Measurements from ENCODE around the gene PLEKHG5. TPM values are rescaled to one million over a fixed set of nuclear protein-coding genes. Genes with fewer than 3 reads are reported as not detected.

The PLEKHG5 gene
- polyA plus RNA-seq, 3 donors, result 0.03 TPM; not detected in 2

- H3K4me1 ChIP-seq (ENCODE audit: control insufficient read depth in 1 of 2, insufficient read depth in 2 of 2, low read length in 2 of 2), result no peaks in the 10 kb centered on the region
- H2AFZ ChIP-seq (ENCODE audit: insufficient read depth, low read depth, low read length, poor library complexity, severe bottlenecking), result no peak overlapping the region
- no peaks in the 10 kb centered on the region for H3K36me3 Mint-ChIP-seq
- H3K27me3 Mint-ChIP-seq (ENCODE audit: low read depth in 3 of 3), result peaks cover 73 to 97% (median 75%) of the 10 kb centered on the region in 3 donors
- DNase-seq, result no peak
- peaks cover 0 to 12% of the 10 kb centered on the region in 2 donors for H3K9me3 ChIP-seq (replicated peaks in 1 of 2; ENCODE audit: control insufficient read depth in 1 of 2, insufficient read depth in 1 of 2, low read length in 2 of 2)
- 80% methylated on average over 3 of the region's 8 CpGs for WGBS (ENCODE audit: insufficient coverage)
- H3K36me3 ChIP-seq (replicated peaks in 1 of 2; ENCODE audit: control insufficient read depth in 1 of 2, insufficient read depth in 2 of 2, low read length in 2 of 2), result no peaks in the 10 kb centered on the region
- intact Hi-C loops (cut with micrococcal nuclease), result no loop called here
- H3K4me3 ChIP-seq (replicated peaks in 1 of 3; ENCODE audit: low read depth in 2 of 3, low read length in 3 of 3), result no peak overlapping the region
- H3K27ac Mint-ChIP-seq, result peak overlapping the region in 1 of 7 donors; percentile 29
- no peak for TF ChIP-seq CTCF (IDR thresholded peaks at IDR 0.05)
- H3K79me2 ChIP-seq (ENCODE audit: insufficient read depth, low read length), result no peaks in the 10 kb centered on the region
- no peak overlapping the region for H3K4me2 ChIP-seq (replicated peaks; ENCODE audit: extremely low read depth, low read length, poor library complexity, severe bottlenecking)
- H3K4me1 Mint-ChIP-seq, result peaks cover 7% of the 10 kb centered on the region
- H3K9me3 Mint-ChIP-seq, result peaks cover 0 to 7% (median 2%) of the 10 kb centered on the region in 7 donors
- H4K20me1 ChIP-seq (ENCODE audit: insufficient read depth, low read length), result no peaks in the 10 kb centered on the region
- H3K9ac ChIP-seq (ENCODE audit: insufficient read depth, low read length, poor library complexity, severe bottlenecking), result no peak overlapping the region
- peaks cover 30 to 77% of the 10 kb centered on the region in 2 donors for H3K27me3 ChIP-seq (ENCODE audit: control insufficient read depth in 2 of 2, insufficient read depth in 2 of 2, low read length in 2 of 2)
- no peak overlapping the region for H3K27ac ChIP-seq (ENCODE audit: low read depth in 1 of 2, low read length in 2 of 2)
- H3K4me3 Mint-ChIP-seq, result peak overlapping the region in 1 of 2 donors; percentile 57
Measured at GRCh38 chr1:6417961-6418667, 73.4 kb downstream of the PLEKHG5 start.

Small RNAs within 50 kb of the gene (small RNA-seq; reads per million reads assigned to genes)
- gene MIR4252 (ENCODE audit: insufficient read length, low read depth), result not detected
- gene RNU6-731P (ENCODE audit: insufficient read length, low read depth), result not detected

Other genes starting within 250 kb of the PLEKHG5 start
- not detected for gene HES3, start 247.5 kb downstream of the PLEKHG5 start, polyA plus RNA-seq
- under 1 TPM in 2 of 3 donors, not detected in 1; 0.04 to 0.69 TPM for gene GPR153, start 230.6 kb downstream of the PLEKHG5 start, polyA plus RNA-seq
- 1 to 10 TPM in 2 of 3 donors, under 1 TPM in 1; 0.63 to 4.3 (median 1.4) TPM for gene ACOT7, start 97.9 kb downstream of the PLEKHG5 start, polyA plus RNA-seq
- not detected for gene HES2, start 71.7 kb downstream of the PLEKHG5 start, polyA plus RNA-seq
- gene ESPN, start 66.9 kb downstream of the PLEKHG5 start, polyA plus RNA-seq, result not detected
- gene TNFRSF25, start 25.5 kb downstream of the PLEKHG5 start, polyA plus RNA-seq, result 1 to 10 TPM in 1 of 3 donors, under 1 TPM in 2; 0.33 to 3.0 (median 0.48) TPM
- 10 to 100 TPM in 1 of 3 donors, 1 to 10 TPM in 2; 3.7 to 11.5 (median 7.6) TPM for gene NOL9, start 62.8 kb upstream of the PLEKHG5 start, polyA plus RNA-seq
- gene TAS1R1, start 63.6 kb upstream of the PLEKHG5 start, polyA plus RNA-seq, result not detected
- gene ZBTB48, start 88.3 kb upstream of the PLEKHG5 start, polyA plus RNA-seq, result 10 to 100 TPM; 13.2 to 94.2 (median 23.0) TPM
- gene KLHL21, start 111.2 kb upstream of the PLEKHG5 start, polyA plus RNA-seq, result 10 to 100 TPM in 1 of 3 donors, 1 to 10 TPM in 2; 5.9 to 31.0 (median 7.3) TPM
- 1 to 10 TPM; 1.0 to 7.3 (median 1.7) TPM for gene PHF13, start 122.1 kb upstream of the PLEKHG5 start, polyA plus RNA-seq
- gene THAP3, start 133.2 kb upstream of the PLEKHG5 start, polyA plus RNA-seq, result 10 to 100 TPM; 10.3 to 12.8 (median 10.3) TPM
- gene DNAJC11, start 210.1 kb upstream of the PLEKHG5 start, polyA plus RNA-seq, result 10 to 100 TPM in 2 of 3 donors, 1 to 10 TPM in 1; 9.7 to 19.9 (median 15.8) TPM

Measured in CD14-positive monocyte (primary cell).